ENCODE results near the gene PRKD1.

The PRKD1 gene

DNA sequence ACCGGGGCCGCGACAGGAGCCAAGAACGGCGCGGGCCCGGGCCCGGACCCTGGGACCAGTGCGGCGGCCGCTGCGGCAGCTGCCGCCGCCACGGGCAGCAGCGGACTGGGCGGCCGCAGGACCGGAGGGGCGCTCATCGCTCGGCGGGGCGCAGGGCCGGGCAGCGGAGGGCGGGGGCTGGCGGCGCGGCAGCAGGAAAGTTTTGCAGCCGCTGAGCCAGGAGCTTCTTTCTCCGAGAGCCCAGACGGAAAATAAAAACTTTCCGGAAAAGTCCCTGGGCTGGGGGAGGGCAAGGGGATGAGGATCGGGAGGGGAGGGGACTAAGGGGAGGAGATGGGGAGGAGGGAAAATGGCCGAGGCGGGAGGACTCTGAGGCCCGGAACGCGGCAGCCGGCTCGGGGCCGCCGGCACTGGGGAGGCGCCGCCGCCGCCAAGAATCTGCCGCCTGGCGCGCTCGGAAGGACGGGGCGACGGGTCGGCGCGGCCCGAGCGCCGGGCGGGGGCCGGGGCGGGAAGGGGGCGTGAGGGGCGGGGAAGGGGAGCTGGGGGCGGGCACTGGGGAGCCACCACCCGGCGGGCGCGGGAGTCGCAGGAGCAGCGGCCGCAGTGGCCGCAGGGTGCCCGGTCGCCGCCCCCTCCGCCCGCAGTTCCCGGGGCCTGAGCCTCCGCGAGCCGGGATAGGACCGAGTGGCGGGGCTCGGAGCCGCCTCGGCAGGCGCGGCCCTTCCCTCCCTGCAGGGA is at the start of gene PRKD1:
Gene PRKD1, minus strand, starts transcription at position 472 of the 741 bp plus-strand sequence.
- CTCF ChIA-PET, result no interaction called here
- peak; percentile 66 for DNase-seq (ENCODE audit: extremely low spot score)
- POLR2A ChIA-PET, result no interaction called here
- TF ChIP-seq SUZ12 (IDR thresholded peaks at IDR 0.05) (no peak), HDGF (IDR thresholded peaks at IDR 0.05; ENCODE audit: borderline replicate concordance) (no peak), L3MBTL2 (conservative IDR thresholded peaks at IDR 0.05) (no peak), TARDBP (IDR thresholded peaks at IDR 0.05) (no peak), FOXM1 (IDR thresholded peaks at IDR 0.05; ENCODE audit: borderline replicate concordance) (no peak), SP1 (IDR thresholded peaks at IDR 0.05) (no peak), NFRKB (IDR thresholded peaks at IDR 0.05) (no peak), ZNF384 (IDR thresholded peaks at IDR 0.05) (no peak), LEF1 (IDR thresholded peaks at IDR 0.05; ENCODE audit: borderline replicate concordance) (no peak), FOXA1 (IDR thresholded peaks at IDR 0.05) (no peak)
- TF ChIP-seq, protein P1, sequence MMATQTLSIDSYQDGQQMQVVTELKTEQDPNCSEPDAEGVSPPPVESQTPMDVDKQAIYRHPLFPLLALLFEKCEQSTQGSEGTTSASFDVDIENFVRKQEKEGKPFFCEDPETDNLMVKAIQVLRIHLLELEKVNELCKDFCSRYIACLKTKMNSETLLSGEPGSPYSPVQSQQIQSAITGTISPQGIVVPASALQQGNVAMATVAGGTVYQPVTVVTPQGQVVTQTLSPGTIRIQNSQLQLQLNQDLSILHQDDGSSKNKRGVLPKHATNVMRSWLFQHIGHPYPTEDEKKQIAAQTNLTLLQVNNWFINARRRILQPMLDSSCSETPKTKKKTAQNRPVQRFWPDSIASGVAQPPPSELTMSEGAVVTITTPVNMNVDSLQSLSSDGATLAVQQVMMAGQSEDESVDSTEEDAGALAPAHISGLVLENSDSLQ (IDR thresholded peaks at IDR 0.05), result no peak

DNA sequence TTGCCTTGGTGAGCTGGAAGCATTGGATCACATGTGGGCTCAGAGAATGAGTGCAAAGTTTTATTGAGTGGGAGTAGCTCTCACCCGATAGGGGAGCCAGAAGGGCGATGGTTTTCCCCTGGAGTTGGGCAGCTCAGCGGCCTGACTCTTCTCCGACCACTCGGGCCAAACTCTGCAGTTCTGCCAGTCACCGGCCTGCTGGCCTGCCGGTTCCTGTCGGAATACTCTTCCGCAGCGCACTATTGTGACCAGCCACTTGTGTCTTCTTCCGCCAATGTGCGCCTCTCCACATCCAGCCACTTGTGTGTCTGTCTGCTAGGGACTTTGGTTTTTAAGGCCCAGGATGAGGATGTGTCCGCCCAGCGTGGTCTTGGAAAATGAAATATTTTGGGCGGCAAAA is 43.5 kb upstream of the PRKD1 start:
- no peak for TF ChIP-seq BHLHE40 (IDR thresholded peaks at IDR 0.05; ENCODE audit: borderline replicate concordance)
- no peak for TF ChIP-seq SUZ12 (IDR thresholded peaks at IDR 0.05)
- no peak for TF ChIP-seq L3MBTL2 (conservative IDR thresholded peaks at IDR 0.05)
- TF ChIP-seq SP1 (IDR thresholded peaks at IDR 0.05), result no peak
- no peak for TF ChIP-seq LEF1 (IDR thresholded peaks at IDR 0.05; ENCODE audit: borderline replicate concordance)
- TF ChIP-seq FOXA1 (IDR thresholded peaks at IDR 0.05), result no peak
- TF ChIP-seq FOXK2 (IDR thresholded peaks at IDR 0.05), result no peak
- TF ChIP-seq HDGF (IDR thresholded peaks at IDR 0.05; ENCODE audit: borderline replicate concordance), result no peak
- TF ChIP-seq ARNT (IDR thresholded peaks at IDR 0.05), result no peak
- ChIA-PET POLR2A (no interaction called here), CTCF (no interaction called here)
- no peak for DNase-seq (ENCODE audit: extremely low spot score)

DNA sequence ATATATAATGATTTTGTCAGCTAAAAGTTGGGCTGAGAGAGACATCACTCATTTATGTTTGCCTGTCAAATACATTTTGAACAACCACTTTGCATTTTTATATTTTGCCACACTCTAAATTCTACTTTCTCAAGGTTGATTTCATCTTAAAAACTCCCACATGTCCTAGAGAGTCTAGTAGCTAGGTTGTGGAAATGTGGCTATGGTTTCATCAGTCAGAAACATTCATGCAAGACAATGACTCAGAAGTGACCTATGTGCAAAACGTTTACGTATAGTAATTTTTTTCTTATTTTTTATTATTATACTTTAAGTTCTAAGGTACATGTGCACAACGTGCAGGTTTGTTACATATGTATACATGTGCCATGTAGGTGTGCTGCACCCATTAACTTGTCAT is 27.4 kb upstream of the PRKD1 start:
- CTCF ChIA-PET, result no interaction called here
- POLR2A ChIA-PET, result no interaction called here
- DNase-seq (ENCODE audit: extremely low spot score), result no peak
- TF ChIP-seq L3MBTL2 (conservative IDR thresholded peaks at IDR 0.05) (no peak), TARDBP (IDR thresholded peaks at IDR 0.05) (no peak)

DNA sequence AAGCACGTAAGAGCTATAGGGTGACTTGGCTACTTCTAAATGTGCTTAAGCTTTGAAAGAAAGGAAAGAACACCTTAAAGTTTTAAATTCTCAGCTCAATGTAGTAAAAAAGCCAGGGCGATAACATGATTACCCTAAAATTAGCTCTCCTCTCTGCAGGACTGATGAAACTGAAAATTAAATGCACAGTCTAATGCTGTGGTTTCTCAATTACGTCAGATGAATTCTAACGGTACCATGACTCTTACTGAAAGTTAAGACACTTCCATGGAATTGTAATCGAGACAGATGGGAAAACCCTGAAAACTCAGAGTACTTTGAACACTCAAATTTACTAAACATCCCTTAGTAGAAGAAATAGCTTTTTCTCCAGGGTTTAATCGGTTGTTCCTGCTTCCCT is 25.9 kb upstream of the PRKD1 start:
- CTCF ChIA-PET, result no interaction called here

DNA sequence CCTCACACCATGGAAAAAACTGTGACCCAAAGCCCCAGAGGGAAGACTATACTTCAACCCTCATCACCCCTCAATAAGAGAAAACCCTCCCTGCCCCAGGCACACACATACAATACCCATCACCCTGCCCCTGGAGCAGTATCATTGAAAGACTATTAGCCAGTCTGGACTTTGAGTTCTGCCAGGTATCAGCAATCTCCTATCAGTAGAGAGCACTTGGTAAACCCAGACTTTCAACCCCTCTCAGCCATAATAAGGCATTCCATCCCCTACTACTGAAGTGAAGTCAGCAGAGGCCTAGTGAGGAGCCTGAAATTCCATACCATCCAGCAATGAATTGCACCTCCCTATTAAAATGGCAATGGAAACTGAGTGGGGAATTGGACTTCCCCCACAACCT is 16.4 kb upstream of the PRKD1 start:
- DNase-seq (ENCODE audit: extremely low spot score), result no peak
- TF ChIP-seq SUZ12 (IDR thresholded peaks at IDR 0.05) (no peak), SP1 (IDR thresholded peaks at IDR 0.05) (no peak), ZNF384 (IDR thresholded peaks at IDR 0.05) (no peak), FOXA1 (IDR thresholded peaks at IDR 0.05) (no peak), NFRKB (IDR thresholded peaks at IDR 0.05) (no peak), HDGF (IDR thresholded peaks at IDR 0.05; ENCODE audit: borderline replicate concordance) (no peak), FOXM1 (IDR thresholded peaks at IDR 0.05; ENCODE audit: borderline replicate concordance) (no peak), TARDBP (IDR thresholded peaks at IDR 0.05) (no peak), L3MBTL2 (conservative IDR thresholded peaks at IDR 0.05) (no peak), LEF1 (IDR thresholded peaks at IDR 0.05; ENCODE audit: borderline replicate concordance) (no peak), ELF4 (IDR thresholded peaks at IDR 0.05) (no peak), FOXK2 (IDR thresholded peaks at IDR 0.05) (no peak), BHLHE40 (IDR thresholded peaks at IDR 0.05; ENCODE audit: borderline replicate concordance) (no peak), ARNT (IDR thresholded peaks at IDR 0.05) (no peak), CTBP1 (IDR thresholded peaks at IDR 0.05; ENCODE audit: borderline replicate concordance) (no peak)
- TF ChIP-seq, protein P1 (IDR thresholded peaks at IDR 0.05), result no peak
- POLR2A ChIA-PET, result no interaction called here
- CTCF ChIA-PET, result no interaction called here

More for the DNA sequence above, 25.9 kb upstream of the PRKD1 start:
- POLR2A ChIA-PET, result no interaction called here
- TF ChIP-seq NFRKB (IDR thresholded peaks at IDR 0.05) (no peak), TARDBP (IDR thresholded peaks at IDR 0.05) (no peak), ELF4 (IDR thresholded peaks at IDR 0.05) (no peak), SUZ12 (IDR thresholded peaks at IDR 0.05) (no peak), L3MBTL2 (conservative IDR thresholded peaks at IDR 0.05) (no peak), SP1 (IDR thresholded peaks at IDR 0.05) (no peak)
- DNase-seq (ENCODE audit: extremely low spot score), result no peak

DNA sequence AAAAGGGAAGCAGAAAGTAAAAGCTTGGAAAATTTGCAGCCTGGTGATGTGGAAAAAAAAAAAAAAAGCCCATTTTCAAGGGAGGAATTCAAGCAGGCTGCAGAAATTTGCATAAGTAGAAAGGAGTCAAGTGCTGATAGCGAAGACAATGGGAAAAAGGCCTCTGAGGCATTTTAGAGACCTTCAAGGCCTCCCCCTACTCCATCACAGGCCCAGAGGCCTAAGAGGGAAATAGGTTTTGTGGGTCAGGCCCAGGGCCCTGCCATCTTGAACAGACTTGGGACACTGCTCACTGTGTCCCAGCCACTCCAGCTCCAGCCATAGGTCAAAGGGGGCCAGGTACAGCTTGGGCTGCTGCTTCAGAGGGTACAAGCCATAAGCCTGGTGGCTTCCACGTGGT is 13.8 kb upstream of the PRKD1 start:
- TF ChIP-seq ZNF384 (IDR thresholded peaks at IDR 0.05), result no peak
- no peak for TF ChIP-seq CTBP1 (IDR thresholded peaks at IDR 0.05; ENCODE audit: borderline replicate concordance)
- TF ChIP-seq ELF4 (IDR thresholded peaks at IDR 0.05), result no peak
- TF ChIP-seq HDGF (IDR thresholded peaks at IDR 0.05; ENCODE audit: borderline replicate concordance), result no peak
- no peak for TF ChIP-seq NFRKB (IDR thresholded peaks at IDR 0.05)
- no peak for TF ChIP-seq FOXM1 (IDR thresholded peaks at IDR 0.05; ENCODE audit: borderline replicate concordance)
- no peak for TF ChIP-seq FOXA1 (IDR thresholded peaks at IDR 0.05)
- no peak for TF ChIP-seq LEF1 (IDR thresholded peaks at IDR 0.05; ENCODE audit: borderline replicate concordance)
- TF ChIP-seq BHLHE40 (IDR thresholded peaks at IDR 0.05; ENCODE audit: borderline replicate concordance), result no peak
- no peak for TF ChIP-seq L3MBTL2 (conservative IDR thresholded peaks at IDR 0.05)
- TF ChIP-seq TARDBP (IDR thresholded peaks at IDR 0.05), result no peak
- TF ChIP-seq, protein P1 (IDR thresholded peaks at IDR 0.05), result no peak
- TF ChIP-seq SUZ12 (IDR thresholded peaks at IDR 0.05), result no peak
- no peak for TF ChIP-seq FOXK2 (IDR thresholded peaks at IDR 0.05)
- TF ChIP-seq SP1 (IDR thresholded peaks at IDR 0.05), result no peak
- no peak for TF ChIP-seq ARNT (IDR thresholded peaks at IDR 0.05)
- ChIA-PET CTCF (interaction anchor here (0.7 kb wide), 1 partner anchor 22 kb away, joined by 5 read pairs; no protein-coding TSS in a partner anchor), POLR2A (no interaction called here)
- no peak for DNase-seq (ENCODE audit: extremely low spot score)

Measured in HEK293T (cell line).